Tibial nerve (tissue), 4 donors: ENCODE results near the gene NUBP2.

ENCODE experiments used
- EP300 ChIP-seq, 2 donors: sonication (generic); formaldehyde crosslinking; IDR thresholded peaks; one replicate each; pipeline ENCODE4 v1.6.1; 2017; ENCODE audit warnings: antibody characterized with exemption in 2 of 2, mild to moderate bottlenecking in 1 of 2
- TF ChIP-seq, protein P1 (sequence below), 5 experiments: fragments of 200-600 bp in 3 of 5; fragments of 450-650 bp in 2 of 5; sonication (generic) in 3 of 5; IDR thresholded peaks; one replicate each; pipeline ENCODE4 v1.5.1; 2016 to 2019; ENCODE audit warnings: antibody characterized with exemption in 5 of 5, mild to moderate bottlenecking in 3 of 5, moderate library complexity in 2 of 5

- no peak for TF ChIP-seq EP300 (IDR thresholded peaks at IDR 0.05)
- TF ChIP-seq, protein P1, sequence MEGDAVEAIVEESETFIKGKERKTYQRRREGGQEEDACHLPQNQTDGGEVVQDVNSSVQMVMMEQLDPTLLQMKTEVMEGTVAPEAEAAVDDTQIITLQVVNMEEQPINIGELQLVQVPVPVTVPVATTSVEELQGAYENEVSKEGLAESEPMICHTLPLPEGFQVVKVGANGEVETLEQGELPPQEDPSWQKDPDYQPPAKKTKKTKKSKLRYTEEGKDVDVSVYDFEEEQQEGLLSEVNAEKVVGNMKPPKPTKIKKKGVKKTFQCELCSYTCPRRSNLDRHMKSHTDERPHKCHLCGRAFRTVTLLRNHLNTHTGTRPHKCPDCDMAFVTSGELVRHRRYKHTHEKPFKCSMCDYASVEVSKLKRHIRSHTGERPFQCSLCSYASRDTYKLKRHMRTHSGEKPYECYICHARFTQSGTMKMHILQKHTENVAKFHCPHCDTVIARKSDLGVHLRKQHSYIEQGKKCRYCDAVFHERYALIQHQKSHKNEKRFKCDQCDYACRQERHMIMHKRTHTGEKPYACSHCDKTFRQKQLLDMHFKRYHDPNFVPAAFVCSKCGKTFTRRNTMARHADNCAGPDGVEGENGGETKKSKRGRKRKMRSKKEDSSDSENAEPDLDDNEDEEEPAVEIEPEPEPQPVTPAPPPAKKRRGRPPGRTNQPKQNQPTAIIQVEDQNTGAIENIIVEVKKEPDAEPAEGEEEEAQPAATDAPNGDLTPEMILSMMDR (IDR thresholded peaks at IDR 0.05): no peak
Observed at GRCh38 chr16:1766701-1767100, 16.1 kb upstream of the NUBP2 start.
